Measurements from ENCODE around the gene OR9Q1.

The OR9Q1 gene

GRCh38 chr11:58097437-58097836 lies 73.8 kb downstream of the OR9Q1 start:
- no peak overlapping the region for H3K4me3 ChIP-seq (ENCODE audit: low read length)
- no peak for DNase-seq (ENCODE audit: low read depth, low spot score)

DNA sequence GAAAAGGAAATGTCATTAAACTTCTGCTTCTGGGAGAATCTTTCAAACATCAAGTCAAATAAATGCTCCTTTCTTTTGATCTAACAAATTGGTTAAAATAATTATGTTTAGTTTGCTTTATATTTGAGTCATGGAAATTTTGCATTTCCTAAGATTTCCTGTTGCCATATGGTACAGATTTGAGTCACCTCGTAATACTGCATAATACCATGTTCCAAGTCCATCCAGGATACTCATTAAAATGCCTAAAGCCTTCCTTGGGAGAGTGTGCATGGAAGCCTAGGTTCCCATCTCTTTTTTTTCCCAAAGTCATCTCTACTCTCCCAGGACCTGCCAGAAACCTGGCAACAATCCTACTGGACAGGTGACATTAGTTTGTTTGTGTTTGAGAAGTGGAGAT lies 97.4 kb downstream of the OR9Q1 start:
- no peak for DNase-seq (ENCODE audit: low read depth, low spot score)
- no peak overlapping the region for H3K4me3 ChIP-seq (ENCODE audit: low read length)

DNA sequence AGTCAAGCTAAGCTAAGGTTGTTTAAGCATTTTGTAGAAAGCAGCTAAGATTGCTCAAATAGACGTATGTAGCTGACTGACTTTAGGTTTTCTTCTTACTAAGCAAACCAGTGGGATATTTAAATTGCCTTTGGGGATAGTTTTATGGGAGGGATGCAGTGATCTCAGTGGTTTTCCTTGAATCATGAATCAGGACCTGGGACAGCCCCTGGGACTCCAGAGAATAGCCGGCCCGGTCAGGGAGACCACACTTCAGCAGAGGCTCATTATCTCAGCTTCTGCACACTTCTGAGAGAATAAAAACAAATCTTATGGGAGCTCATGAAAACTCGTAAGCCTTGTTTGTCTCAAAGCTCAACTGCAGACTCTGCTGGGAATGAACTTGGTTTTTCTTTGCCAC lies 101.8 kb downstream of the OR9Q1 start, which contains the start of gene OR9I1:
Gene OR9I1 (minus strand): TSS at position 62 of the 400 bp plus-strand sequence. CDS start 6,086 bp downstream, outside the sequence.
- DNase-seq (ENCODE audit: low read depth, low spot score) = no peak
- H3K4me3 ChIP-seq (ENCODE audit: low read length) = no peak within 1 kb of the TSS

- DNase-seq (ENCODE audit: low read depth, low spot score) = no peak
- H3K4me3 ChIP-seq (ENCODE audit: low read length) = no peak overlapping the region
Observed at GRCh38 chr11:58127350-58127749, 103.7 kb downstream of the OR9Q1 start.

- DNase-seq (ENCODE audit: low read depth, low spot score) = no peak
- no peak overlapping the region for H3K4me3 ChIP-seq (ENCODE audit: low read length)
Observed at GRCh38 chr11:58133309-58134076, 109.8 kb downstream of the OR9Q1 start.

- no peak overlapping the region for H3K4me3 ChIP-seq (ENCODE audit: low read length)
- DNase-seq (ENCODE audit: low read depth, low spot score) = no peak
Observed at GRCh38 chr11:58134151-58134550, 110.5 kb downstream of the OR9Q1 start.

- DNase-seq (ENCODE audit: low read depth, low spot score) = no peak
- no peak overlapping the region for H3K4me3 ChIP-seq (ENCODE audit: low read length)
Observed at GRCh38 chr11:58135171-58135570, 111.5 kb downstream of the OR9Q1 start.

- DNase-seq (ENCODE audit: low read depth, low spot score) = no peak
Observed at GRCh38 chr11:58142761-58143160, 119.1 kb downstream of the OR9Q1 start.

DNA sequence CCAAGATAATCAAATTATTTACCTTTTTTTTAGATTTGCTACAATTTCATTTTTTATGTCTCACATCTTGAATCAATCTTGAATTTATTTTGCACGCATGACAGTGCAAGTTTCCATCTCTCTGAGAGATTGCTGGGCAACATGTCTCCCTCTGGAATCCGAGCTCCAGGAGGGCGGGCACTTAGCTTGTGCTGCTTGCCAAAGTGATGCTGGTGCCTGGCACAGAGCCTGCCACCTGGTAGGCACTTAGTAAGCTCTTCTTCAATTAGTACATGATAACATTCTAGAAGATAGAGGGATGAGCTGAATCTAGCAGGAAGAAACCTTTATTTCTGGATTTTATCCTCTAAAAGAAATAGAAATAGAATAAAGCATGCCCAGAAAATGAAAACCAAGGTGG lies 129.1 kb downstream of the OR9Q1 start:
- no peak for DNase-seq (ENCODE audit: low read depth, low spot score)
- H3K4me3 ChIP-seq (ENCODE audit: low read length) = no peak overlapping the region

More at GRCh38 chr11:58142761-58143160, 119.1 kb downstream of the OR9Q1 start:
- no peak overlapping the region for H3K4me3 ChIP-seq (ENCODE audit: low read length)

GRCh38 chr11:58164389-58164788 lies 140.7 kb downstream of the OR9Q1 start:
- H3K4me3 ChIP-seq (ENCODE audit: low read length) = no peak overlapping the region
- no peak for DNase-seq (ENCODE audit: low read depth, low spot score)

- no peak for DNase-seq (ENCODE audit: low read depth, low spot score)
- no peak overlapping the region for H3K4me3 ChIP-seq (ENCODE audit: low read length)
Observed at GRCh38 chr11:58164990-58165389, 141.3 kb downstream of the OR9Q1 start.

DNA sequence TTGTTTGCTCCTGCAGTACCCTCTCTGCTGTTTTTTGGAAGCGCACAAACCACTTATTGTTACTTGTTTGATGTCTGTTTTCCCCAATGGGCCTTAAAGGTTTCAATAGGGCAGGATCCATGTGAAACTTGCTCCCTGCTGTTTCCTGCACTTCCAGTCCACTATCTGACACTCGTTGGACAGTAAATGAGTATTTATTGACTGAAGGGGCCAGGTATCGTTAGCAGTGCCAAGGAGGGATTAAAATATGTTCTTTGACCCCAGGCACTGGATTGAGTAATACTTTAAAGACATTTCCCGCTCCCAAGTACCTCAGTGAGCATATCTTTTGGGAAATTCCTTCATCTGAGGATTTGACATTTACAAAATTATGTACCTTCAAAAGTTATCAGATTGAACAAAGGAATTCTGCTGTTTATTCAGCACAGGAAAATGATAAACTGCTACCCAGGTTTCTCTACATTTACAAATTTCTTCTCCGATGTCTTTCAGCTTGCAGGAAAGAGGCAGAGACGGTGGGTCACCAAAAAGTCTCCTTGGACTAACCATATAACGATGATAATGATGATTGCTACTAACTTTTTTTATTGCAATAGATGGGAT lies 141.9 kb downstream of the OR9Q1 start:
- no peak for DNase-seq (ENCODE audit: low read depth, low spot score)
- no peak overlapping the region for H3K4me3 ChIP-seq (ENCODE audit: low read length)

DNA sequence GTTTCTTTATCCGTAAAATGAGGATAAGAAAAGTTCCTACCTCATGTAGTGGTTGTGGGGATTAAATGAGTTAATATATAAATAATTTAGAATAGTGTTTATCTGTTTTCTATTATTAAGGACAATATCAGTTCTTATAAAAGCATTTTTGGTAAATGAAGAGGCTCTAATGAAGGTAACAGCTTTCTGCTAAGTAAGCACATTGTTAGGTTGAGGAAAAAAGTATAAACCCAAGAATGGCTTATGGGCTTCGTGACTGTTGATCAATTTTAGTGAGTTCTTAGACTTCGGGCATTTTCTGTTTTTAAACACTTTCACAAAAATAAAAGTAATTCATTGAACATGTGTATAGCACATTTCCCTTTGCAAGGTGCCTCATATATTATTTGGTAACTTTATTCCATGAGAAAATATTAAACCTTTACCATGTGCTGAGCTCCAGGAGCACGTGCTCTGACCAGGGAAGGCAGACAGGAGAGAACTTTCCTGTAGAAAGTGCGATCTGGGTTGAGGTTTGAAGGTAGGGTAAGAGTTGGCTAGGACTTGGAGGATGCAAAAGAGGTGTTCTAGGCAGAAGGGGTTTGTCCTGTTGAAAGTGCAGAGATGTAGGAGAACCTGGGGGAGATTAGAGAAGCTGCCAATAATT lies 153.9 kb downstream of the OR9Q1 start:
- H3K4me3 ChIP-seq (ENCODE audit: low read length) = no peak overlapping the region
- DNase-seq (ENCODE audit: low read depth, low spot score) = no peak

DNA sequence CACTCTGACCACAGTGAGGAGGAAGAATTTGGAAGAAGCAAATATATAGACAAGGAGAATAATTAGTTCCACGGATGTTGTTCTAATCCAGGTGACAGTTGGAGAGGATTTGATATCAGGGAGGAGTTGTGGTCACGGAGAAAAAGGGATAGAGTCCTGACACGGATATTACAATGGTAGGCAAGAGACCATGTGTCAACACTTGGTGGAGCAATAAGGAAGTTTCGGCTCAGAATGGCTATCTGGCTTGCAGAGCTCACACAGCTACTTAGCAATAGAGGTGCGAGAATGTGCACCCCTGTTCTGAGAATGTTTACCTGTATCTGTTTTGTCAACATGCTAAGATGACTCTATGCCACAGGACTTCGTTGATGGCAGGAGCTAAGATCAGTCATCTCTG lies 154.8 kb downstream of the OR9Q1 start:
- H3K4me3 ChIP-seq (ENCODE audit: low read length) = no peak overlapping the region
- no peak for DNase-seq (ENCODE audit: low read depth, low spot score)

GRCh38 chr11:58179648-58180047 lies 156.0 kb downstream of the OR9Q1 start:
- H3K4me3 ChIP-seq (ENCODE audit: low read length) = no peak overlapping the region
- no peak for DNase-seq (ENCODE audit: low read depth, low spot score)

- DNase-seq (ENCODE audit: low read depth, low spot score) = no peak
- no peak overlapping the region for H3K4me3 ChIP-seq (ENCODE audit: low read length)
Observed at GRCh38 chr11:58186938-58187337, 163.3 kb downstream of the OR9Q1 start.

GRCh38 chr11:58188770-58189169 lies 165.1 kb downstream of the OR9Q1 start, which contains the start of gene OR9Q2:
Gene OR9Q2, plus strand, starts transcription at chr11:58189070. Its CDS starts 1,421 bp downstream, at chr11:58190491.
- no peak for DNase-seq (ENCODE audit: low read depth, low spot score)
- no peak within 1 kb of the TSS for H3K4me3 ChIP-seq (ENCODE audit: low read length)

DNA sequence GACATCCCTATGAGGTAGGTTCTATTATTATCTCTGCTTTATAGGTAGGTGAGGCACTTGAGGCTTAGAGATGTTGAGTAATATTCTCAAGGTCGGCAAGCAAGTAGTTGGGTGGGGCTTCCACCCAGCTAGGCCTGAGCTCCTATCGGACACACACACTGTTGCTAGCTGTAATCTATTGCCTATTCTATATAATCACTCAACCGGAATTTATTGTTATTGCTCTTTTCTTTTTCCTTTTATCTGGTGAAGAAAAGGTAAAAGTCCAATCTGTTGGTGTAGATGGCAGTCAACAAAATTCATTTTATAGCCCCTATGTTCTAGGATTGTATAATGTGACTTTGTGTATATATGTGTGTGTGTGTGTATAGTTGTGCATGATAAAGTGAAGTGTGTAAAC lies 168.5 kb downstream of the OR9Q1 start:
- DNase-seq (ENCODE audit: low read depth, low spot score) = no peak
- no peak overlapping the region for H3K4me3 ChIP-seq (ENCODE audit: low read length)

DNA sequence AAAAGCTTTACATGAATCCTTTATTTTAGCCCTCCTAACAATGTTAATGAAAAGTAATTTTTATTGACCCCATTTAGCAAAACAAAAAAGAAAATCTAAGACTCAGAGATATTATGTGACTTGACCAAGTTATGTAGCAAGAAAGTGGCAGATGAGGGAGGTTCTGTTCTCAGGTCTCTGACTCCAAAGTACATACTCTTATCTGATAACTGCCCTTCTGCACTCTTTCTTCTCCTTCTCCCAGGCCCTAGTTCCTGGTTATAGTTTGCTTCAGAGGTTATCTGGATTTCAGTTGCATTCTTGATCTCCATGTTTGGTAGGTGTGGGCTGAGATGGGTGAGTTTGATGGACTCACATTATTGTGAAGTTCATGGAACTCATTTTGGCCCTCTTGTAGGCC lies 169.7 kb downstream of the OR9Q1 start:
- no peak for DNase-seq (ENCODE audit: low read depth, low spot score)
- H3K4me3 ChIP-seq (ENCODE audit: low read length) = no peak overlapping the region

- H3K4me3 ChIP-seq (ENCODE audit: low read length) = no peak overlapping the region
- DNase-seq (ENCODE audit: low read depth, low spot score) = no peak
Observed at GRCh38 chr11:58195939-58196338, 172.3 kb downstream of the OR9Q1 start.

Measured in Jurkat, Clone E6-1 (cell line).